ENCODE data around the gene HAUS2. TPM values are rescaled to one million over a fixed set of nuclear protein-coding genes. Genes with fewer than 3 reads are reported as not detected.

The HAUS2 gene
- total RNA-seq = 11.7 TPM
- long read RNA-seq, partial matches to known transcripts = 0 of 5 reads
- long read RNA-seq, other reads (novel, unspliced or antisense) = 2 of 5 reads

GRCh38 chr15:42548249-42549031 is at the start of gene HAUS2, which contains the start of gene LRRC57:
HAUS2 (plus strand) TSS chr15:42548838; CDS start chr15:42548873, 35 bp downstream.
LRRC57 (minus strand) TSS chr15:42548793; CDS start chr15:42548434, 359 bp downstream.
- DNase-seq (ENCODE audit: missing footprints) = peak; percentile 95
- intact Hi-C loops (cut with DNase I) = loop anchor here (2.0 kb wide), 1 partner anchor 102 kb away; no protein-coding TSS in a partner anchor
- ATAC-seq = peak; percentile 95

- ATAC-seq (no peak), DNase-seq (ENCODE audit: missing footprints) (no peak)
- intact Hi-C loops (cut with DNase I) = loop anchor here (5.0 kb wide), 1 partner anchor 77 kb away; the partner anchor contains the start of gene STARD9
These were observed 48.6 kb upstream of the HAUS2 start for GRCh38 chr15:42499858-42500609.

- DNase-seq (ENCODE audit: missing footprints) = no peak
- ATAC-seq = no peak
- intact Hi-C loops (cut with DNase I) = no loop called here
These were observed 46.2 kb upstream of the HAUS2 start for GRCh38 chr15:42502477-42502876.

GRCh38 chr15:42503825-42504224 is 44.8 kb upstream of the HAUS2 start:
- no peak for ATAC-seq
- intact Hi-C loops (cut with DNase I) = no loop called here
- no peak for DNase-seq (ENCODE audit: missing footprints)

- intact Hi-C loops (cut with DNase I) = no loop called here
- DNase-seq (ENCODE audit: missing footprints) (no peak), ATAC-seq (no peak)
These were observed 44.0 kb upstream of the HAUS2 start for GRCh38 chr15:42504631-42505030.

GRCh38 chr15:42507514-42507913 is 41.1 kb upstream of the HAUS2 start:
- no peak for ATAC-seq
- intact Hi-C loops (cut with DNase I) = no loop called here

GRCh38 chr15:42508263-42508690 is 40.4 kb upstream of the HAUS2 start:
- DNase-seq (ENCODE audit: missing footprints) = no peak
- intact Hi-C loops (cut with DNase I) = no loop called here
- peak; percentile 60 for ATAC-seq

More at GRCh38 chr15:42507514-42507913, 41.1 kb upstream of the HAUS2 start:
- no peak for DNase-seq (ENCODE audit: missing footprints)

GRCh38 chr15:42510258-42511006 is 38.2 kb upstream of the HAUS2 start:
- ATAC-seq = no peak
- DNase-seq (ENCODE audit: missing footprints) = no peak
- intact Hi-C loops (cut with DNase I) = no loop called here

- no peak for ATAC-seq
- no peak for DNase-seq (ENCODE audit: missing footprints)
- intact Hi-C loops (cut with DNase I) = no loop called here
These were observed 37.6 kb upstream of the HAUS2 start for GRCh38 chr15:42511007-42511391.

- ATAC-seq = no peak
- intact Hi-C loops (cut with DNase I) = no loop called here
These were observed 25.3 kb upstream of the HAUS2 start for GRCh38 chr15:42523331-42523730.

GRCh38 chr15:42528970-42529369 is 19.7 kb upstream of the HAUS2 start:
- intact Hi-C loops (cut with DNase I) = no loop called here
- ATAC-seq (no peak), DNase-seq (ENCODE audit: missing footprints) (no peak)

More at GRCh38 chr15:42523331-42523730, 25.3 kb upstream of the HAUS2 start:
- no peak for DNase-seq (ENCODE audit: missing footprints)

- ATAC-seq (no peak), DNase-seq (ENCODE audit: missing footprints) (no peak)
- intact Hi-C loops (cut with DNase I) = no loop called here
These were observed 15.4 kb upstream of the HAUS2 start for GRCh38 chr15:42533246-42533645.

- no peak for DNase-seq (ENCODE audit: missing footprints)
- no peak for ATAC-seq
- intact Hi-C loops (cut with DNase I) = no loop called here
These were observed 3.6 kb upstream of the HAUS2 start for GRCh38 chr15:42544853-42545629.

- DNase-seq (ENCODE audit: missing footprints) (no peak), ATAC-seq (peak; percentile 5)
- intact Hi-C loops (cut with DNase I) = loop anchor here (2.0 kb wide), 1 partner anchor 103 kb away; no protein-coding TSS in a partner anchor
These were observed 755 bp upstream of the HAUS2 start for GRCh38 chr15:42547918-42548248.

GRCh38 chr15:42549032-42549491 is 424 bp downstream of the HAUS2 start:
- DNase-seq (ENCODE audit: missing footprints) = no peak
- intact Hi-C loops (cut with DNase I) = loop anchor here (2.0 kb wide), 1 partner anchor 102 kb away; no protein-coding TSS in a partner anchor
- ATAC-seq = peak; percentile 54

- ATAC-seq (no peak), DNase-seq (ENCODE audit: missing footprints) (no peak)
- intact Hi-C loops (cut with DNase I) = loop anchor here (2.0 kb wide), 1 partner anchor 101 kb away; no protein-coding TSS in a partner anchor
These were observed 1.2 kb downstream of the HAUS2 start for GRCh38 chr15:42549741-42550392.

- no peak for DNase-seq (ENCODE audit: missing footprints)
- intact Hi-C loops (cut with DNase I) = no loop called here
- ATAC-seq = no peak
These were observed 4.9 kb downstream of the HAUS2 start for GRCh38 chr15:42553554-42553953.
